ENCODE measurements around the gene NECAB3.
"Not testable (repeated sequence)": the region's sequence is repeated elsewhere in the genome, so short reads cannot be mapped to it uniquely, and the experiment has no call there.

The NECAB3 gene

GRCh38 chr20:33709905-33710541 lies 35.8 kb upstream of the NECAB3 start:
- H3K27me3 ChIP-seq (replicated peaks; ENCODE audit: control insufficient read depth, insufficient read depth, low read length, poor library complexity, severe bottlenecking) = no peaks in the 10 kb centered on the region
- H3K36me3 ChIP-seq (ENCODE audit: control insufficient read depth, insufficient read depth, low read length) = peaks cover 35% of the 10 kb centered on the region
- H3K9me3 ChIP-seq (ENCODE audit: control insufficient read depth, low read length) = no peaks in the 10 kb centered on the region
- no peaks in the 10 kb centered on the region for H3K4me1 ChIP-seq (ENCODE audit: control insufficient read depth, insufficient read depth, low read length, poor library complexity, severe bottlenecking)
- no peak overlapping the region for H3K27ac ChIP-seq (ENCODE audit: insufficient read depth, low read length, poor library complexity, severe bottlenecking)
- no peak for DNase-seq
- no peak overlapping the region for H3K4me3 ChIP-seq (ENCODE audit: insufficient read depth, low read depth, low read length, poor library complexity, severe bottlenecking)

- H3K9me3 ChIP-seq (ENCODE audit: control insufficient read depth, low read length) = no peaks in the 10 kb centered on the region
- H3K4me1 ChIP-seq (ENCODE audit: control insufficient read depth, insufficient read depth, low read length, poor library complexity, severe bottlenecking) = no peaks in the 10 kb centered on the region
- H3K27me3 ChIP-seq (replicated peaks; ENCODE audit: control insufficient read depth, insufficient read depth, low read length, poor library complexity, severe bottlenecking) = no peaks in the 10 kb centered on the region
- H3K27ac ChIP-seq (ENCODE audit: insufficient read depth, low read length, poor library complexity, severe bottlenecking) = no peak overlapping the region
- DNase-seq = no peak
- H3K4me3 ChIP-seq (ENCODE audit: insufficient read depth, low read depth, low read length, poor library complexity, severe bottlenecking) = no peak overlapping the region
- H3K36me3 ChIP-seq (ENCODE audit: control insufficient read depth, insufficient read depth, low read length) = peaks cover 33% of the 10 kb centered on the region
Observed at GRCh38 chr20:33709398-33709797, 35.2 kb upstream of the NECAB3 start.

- Histone ChIP-seq H3K4me3 (ENCODE audit: insufficient read depth, low read depth, low read length, poor library complexity, severe bottlenecking) (no peak overlapping the region), H3K27ac (ENCODE audit: insufficient read depth, low read length, poor library complexity, severe bottlenecking) (no peak overlapping the region), H3K36me3 (ENCODE audit: control insufficient read depth, insufficient read depth, low read length) (peaks cover 29% of the 10 kb centered on the region)
Observed at GRCh38 chr20:33707668-33708067, 33.4 kb upstream of the NECAB3 start.

GRCh38 chr20:33704197-33704924 lies 30.1 kb upstream of the NECAB3 start:
- H3K27me3 ChIP-seq (replicated peaks; ENCODE audit: control insufficient read depth, insufficient read depth, low read length, poor library complexity, severe bottlenecking) = no peaks in the 10 kb centered on the region
- H3K9me3 ChIP-seq (ENCODE audit: control insufficient read depth, low read length) = no peaks in the 10 kb centered on the region
- H3K4me1 ChIP-seq (ENCODE audit: control insufficient read depth, insufficient read depth, low read length, poor library complexity, severe bottlenecking) = no peaks in the 10 kb centered on the region
- peaks cover 14% of the 10 kb centered on the region for H3K36me3 ChIP-seq (ENCODE audit: control insufficient read depth, insufficient read depth, low read length)
- H3K4me3 ChIP-seq (ENCODE audit: insufficient read depth, low read depth, low read length, poor library complexity, severe bottlenecking) = no peak overlapping the region
- no peak for DNase-seq
- no peak overlapping the region for H3K27ac ChIP-seq (ENCODE audit: insufficient read depth, low read length, poor library complexity, severe bottlenecking)

More at GRCh38 chr20:33707668-33708067, 33.4 kb upstream of the NECAB3 start:
- Histone ChIP-seq H3K9me3 (ENCODE audit: control insufficient read depth, low read length) (no peaks in the 10 kb centered on the region), H3K4me1 (ENCODE audit: control insufficient read depth, insufficient read depth, low read length, poor library complexity, severe bottlenecking) (no peaks in the 10 kb centered on the region), H3K27me3 (replicated peaks; ENCODE audit: control insufficient read depth, insufficient read depth, low read length, poor library complexity, severe bottlenecking) (no peaks in the 10 kb centered on the region)
- no peak for DNase-seq

DNA sequence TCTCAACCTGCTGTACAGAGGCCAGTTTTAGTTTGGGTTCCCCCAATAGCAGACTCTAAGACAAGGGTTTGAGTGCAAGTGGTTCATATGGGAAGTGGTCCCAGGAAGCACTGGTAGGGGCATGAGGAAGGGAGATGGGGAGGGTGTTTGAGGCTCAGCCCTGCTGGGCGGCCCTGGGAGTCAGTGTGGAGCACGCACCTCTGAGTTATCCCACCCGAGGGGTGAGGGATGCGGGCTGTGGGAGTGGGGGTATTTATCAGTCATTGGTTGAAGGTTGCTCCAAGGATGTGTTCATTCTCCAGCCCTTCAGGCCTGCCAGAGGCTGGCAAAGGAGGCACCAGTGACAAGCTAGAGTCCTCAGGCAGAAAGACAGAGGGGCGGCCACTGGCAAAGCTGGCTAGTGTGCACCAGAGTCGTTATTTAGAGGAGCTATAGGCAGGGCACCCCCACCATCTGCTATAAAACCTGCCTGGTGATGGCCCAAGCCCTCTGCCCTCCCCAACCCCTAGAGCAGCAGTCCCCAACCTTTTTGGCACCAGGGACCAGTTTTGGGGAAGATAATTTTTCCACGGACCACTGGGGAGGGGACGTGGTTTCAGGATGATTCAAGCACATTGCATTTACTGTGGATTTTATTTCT lies 29.4 kb upstream of the NECAB3 start:
- no peaks in the 10 kb centered on the region for H3K9me3 ChIP-seq (ENCODE audit: control insufficient read depth, low read length)
- H3K27me3 ChIP-seq (replicated peaks; ENCODE audit: control insufficient read depth, insufficient read depth, low read length, poor library complexity, severe bottlenecking) = no peaks in the 10 kb centered on the region
- H3K27ac ChIP-seq (ENCODE audit: insufficient read depth, low read length, poor library complexity, severe bottlenecking) = no peak overlapping the region
- no peaks in the 10 kb centered on the region for H3K4me1 ChIP-seq (ENCODE audit: control insufficient read depth, insufficient read depth, low read length, poor library complexity, severe bottlenecking)
- H3K4me3 ChIP-seq (ENCODE audit: insufficient read depth, low read depth, low read length, poor library complexity, severe bottlenecking) = no peak overlapping the region
- no peak for DNase-seq
- peaks cover 14% of the 10 kb centered on the region for H3K36me3 ChIP-seq (ENCODE audit: control insufficient read depth, insufficient read depth, low read length)

- Histone ChIP-seq H3K4me3 (ENCODE audit: insufficient read depth, low read depth, low read length, poor library complexity, severe bottlenecking) (no peak overlapping the region), H3K4me1 (ENCODE audit: control insufficient read depth, insufficient read depth, low read length, poor library complexity, severe bottlenecking) (no peaks in the 10 kb centered on the region), H3K9me3 (ENCODE audit: control insufficient read depth, low read length) (no peaks in the 10 kb centered on the region), H3K36me3 (ENCODE audit: control insufficient read depth, insufficient read depth, low read length) (peaks cover 14% of the 10 kb centered on the region), H3K27me3 (replicated peaks; ENCODE audit: control insufficient read depth, insufficient read depth, low read length, poor library complexity, severe bottlenecking) (no peaks in the 10 kb centered on the region), H3K27ac (ENCODE audit: insufficient read depth, low read length, poor library complexity, severe bottlenecking) (no peak overlapping the region)
- no peak for DNase-seq
Observed at GRCh38 chr20:33702861-33703260, 28.6 kb upstream of the NECAB3 start.

DNA sequence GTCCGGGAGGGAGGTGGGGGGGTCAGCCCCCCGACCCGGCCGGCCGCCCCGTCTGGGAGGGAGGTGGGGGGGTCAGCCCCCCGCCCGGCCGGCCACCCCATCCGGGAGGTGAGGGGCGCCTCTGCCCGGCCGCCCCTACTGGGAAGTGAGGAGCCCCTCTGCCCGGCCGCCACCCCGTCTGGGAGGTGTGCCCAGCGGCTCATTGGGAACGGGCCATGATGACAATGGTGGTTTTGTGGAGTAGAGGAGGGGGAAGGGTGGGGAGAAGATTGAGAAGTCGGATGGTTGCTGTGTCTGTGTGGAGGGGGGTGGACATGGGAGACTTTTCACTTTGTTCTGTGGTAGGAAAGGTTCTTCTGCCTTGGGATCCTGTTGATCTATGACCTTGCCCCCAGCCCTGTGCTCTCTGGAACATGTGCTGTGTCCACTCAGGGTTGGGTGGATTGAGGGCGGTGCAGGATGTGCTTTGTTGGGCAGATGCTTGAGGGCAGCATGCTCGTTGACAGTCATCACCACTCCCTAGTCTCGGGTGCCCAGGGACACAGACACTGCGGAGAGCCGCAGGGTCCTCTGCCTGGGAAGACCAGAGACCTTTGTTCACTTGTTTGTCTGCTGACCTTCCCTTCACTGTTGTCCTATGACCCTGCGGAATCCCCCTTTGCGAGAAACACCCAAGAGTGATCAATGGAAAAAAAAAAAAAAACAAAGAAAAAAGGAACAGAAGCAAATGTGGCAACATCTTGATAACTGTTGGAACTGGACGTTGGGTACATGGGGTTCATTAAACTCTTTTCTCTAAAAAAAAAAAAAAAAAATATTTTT lies 27.6 kb upstream of the NECAB3 start:
- Histone ChIP-seq H3K4me3 (ENCODE audit: insufficient read depth, low read depth, low read length, poor library complexity, severe bottlenecking) (no peak overlapping the region), H3K27ac (ENCODE audit: insufficient read depth, low read length, poor library complexity, severe bottlenecking) (no peak overlapping the region), H3K27me3 (replicated peaks; ENCODE audit: control insufficient read depth, insufficient read depth, low read length, poor library complexity, severe bottlenecking) (no peaks in the 10 kb centered on the region), H3K4me1 (ENCODE audit: control insufficient read depth, insufficient read depth, low read length, poor library complexity, severe bottlenecking) (no peaks in the 10 kb centered on the region), H3K9me3 (ENCODE audit: control insufficient read depth, low read length) (no peaks in the 10 kb centered on the region), H3K36me3 (ENCODE audit: control insufficient read depth, insufficient read depth, low read length) (peaks cover 7% of the 10 kb centered on the region)
- no peak for DNase-seq

GRCh38 chr20:33700696-33701441 lies 26.6 kb upstream of the NECAB3 start:
- not testable (repeated sequence) for H3K9me3 ChIP-seq (ENCODE audit: control insufficient read depth, low read length); H3K36me3 ChIP-seq (ENCODE audit: control insufficient read depth, insufficient read depth, low read length); H3K4me3 ChIP-seq (ENCODE audit: insufficient read depth, low read depth, low read length, poor library complexity, severe bottlenecking); H3K4me1 ChIP-seq (ENCODE audit: control insufficient read depth, insufficient read depth, low read length, poor library complexity, severe bottlenecking); H3K27ac ChIP-seq (ENCODE audit: insufficient read depth, low read length, poor library complexity, severe bottlenecking); DNase-seq; H3K27me3 ChIP-seq (replicated peaks; ENCODE audit: control insufficient read depth, insufficient read depth, low read length, poor library complexity, severe bottlenecking)

DNA sequence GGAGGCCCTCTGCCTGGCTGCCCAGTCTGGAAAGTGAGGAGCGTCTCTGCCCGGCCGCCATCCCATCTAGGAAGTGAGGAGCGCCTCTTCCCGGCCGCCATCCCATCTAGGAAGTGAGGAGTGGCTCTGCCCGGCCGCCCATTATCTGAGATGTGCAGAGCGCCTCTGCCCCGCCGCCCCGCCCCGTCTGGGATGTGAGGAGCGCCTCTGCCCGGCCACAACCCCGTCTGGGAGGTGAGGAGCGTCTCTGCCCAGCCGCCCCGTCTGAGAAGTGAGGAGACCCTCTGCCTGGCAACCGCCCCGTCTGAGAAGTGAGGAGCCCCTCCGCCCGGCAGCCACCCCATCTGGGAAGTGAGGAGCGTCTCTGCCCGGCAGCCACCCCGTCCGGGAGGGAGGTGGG lies 24.7 kb upstream of the NECAB3 start:
- DNase-seq; H3K4me3 ChIP-seq (ENCODE audit: insufficient read depth, low read depth, low read length, poor library complexity, severe bottlenecking); H3K27ac ChIP-seq (ENCODE audit: insufficient read depth, low read length, poor library complexity, severe bottlenecking); H3K4me1 ChIP-seq (ENCODE audit: control insufficient read depth, insufficient read depth, low read length, poor library complexity, severe bottlenecking); H3K36me3 ChIP-seq (ENCODE audit: control insufficient read depth, insufficient read depth, low read length); H3K9me3 ChIP-seq (ENCODE audit: control insufficient read depth, low read length); H3K27me3 ChIP-seq (replicated peaks; ENCODE audit: control insufficient read depth, insufficient read depth, low read length, poor library complexity, severe bottlenecking): not testable (repeated sequence)

Data from effector memory CD4-positive, alpha-beta T cell (primary cell).